ENCODE results near the gene KCNG2.

- no peak for TF ChIP-seq CTCF (IDR thresholded peaks at IDR 0.05; ENCODE audit: poor library complexity)
- TF ChIP-seq EZH2 (IDR thresholded peaks at IDR 0.05; ENCODE audit: borderline replicate concordance) = no peak
- TF ChIP-seq EZH2phosphoT487 (IDR thresholded peaks at IDR 0.05; ENCODE audit: low read depth, severe bottlenecking, unreplicated experiment) = no peak
Observed at GRCh38 chr18:79935098-79935480, 137.4 kb downstream of the KCNG2 start.
